Activated naive CD8-positive, alpha-beta T cell treated with anti-CD3 and anti-CD28 coated beads for 36 hours (primary cell): ENCODE results near the gene ACACA. TPM values are rescaled to one million over a fixed set of nuclear protein-coding genes. Genes with fewer than 3 reads are reported as not detected.
"Not testable (repeated sequence)": the region's sequence is repeated elsewhere in the genome, so short reads cannot be mapped to it uniquely, and the experiment has no call there.

Experiments used
- DNase-seq: peaks from one replicate; pipeline ENCODE4 v3.0.0; 2021
- H3K27ac Mint-ChIP-seq: one replicate; pipeline ENCODE4 v1.8.0; 2022; ENCODE audit warnings: mild to moderate bottlenecking, moderate library complexity, mixed read lengths
- H3K27me3 Mint-ChIP-seq: one replicate; pipeline ENCODE4 v1.8.0; 2022; ENCODE audit warnings: mild to moderate bottlenecking, mixed read lengths
- H3K36me3 Mint-ChIP-seq: one replicate; pipeline ENCODE4 v1.8.0; 2021; ENCODE audit warnings: mild to moderate bottlenecking, mixed read lengths
- H3K4me1 Mint-ChIP-seq: one replicate; pipeline ENCODE4 v1.8.0; 2021; ENCODE audit warnings: mixed read lengths
- H3K4me3 Mint-ChIP-seq: one replicate; pipeline ENCODE4 v1.8.0; 2022; ENCODE audit warnings: mild to moderate bottlenecking, moderate library complexity, mixed read lengths
- H3K9me3 Mint-ChIP-seq: one replicate; pipeline ENCODE4 v1.8.0; 2022; ENCODE audit warnings: mixed read lengths
- total RNA-seq, 2 experiments: library from RNA; stranded (reverse); gene quantifications; one replicate each; pipeline ENCODE4 v1.2.3, GENCODE V29; 2021

Gene ACACA
- total RNA-seq = 10 to 100 TPM; 68.3 to 76.3 TPM

GRCh38 chr17:37406635-37407461, at the start of gene ACACA, which contains the start of gene TADA2A:
Gene ACACA, minus strand, starts transcription at chr17:37406836. Its CDS starts 537 bp downstream, at chr17:37406299.
Gene TADA2A, plus strand, starts transcription at chr17:37406886. Its CDS starts 4,480 bp downstream, at chr17:37411366.
- peaks cover 36% of the 10 kb centered on the region for H3K4me1 Mint-ChIP-seq
- peak within 1 kb of the TSS; percentile 96 for H3K4me3 Mint-ChIP-seq
- peak; percentile 88 for DNase-seq
- H3K9me3 Mint-ChIP-seq = no peaks in the 10 kb centered on the region
- H3K36me3 Mint-ChIP-seq = peaks cover 46% of the 10 kb centered on the region
- peak within 1 kb of the TSS; percentile 97 for H3K27ac Mint-ChIP-seq
- no peaks in the 10 kb centered on the region for H3K27me3 Mint-ChIP-seq

- no peak overlapping the region for H3K27ac Mint-ChIP-seq
- H3K9me3 Mint-ChIP-seq = no peaks in the 10 kb centered on the region
- H3K4me1 Mint-ChIP-seq = peaks cover 2% of the 10 kb centered on the region
- peaks cover 18% of the 10 kb centered on the region for H3K36me3 Mint-ChIP-seq
- no peak overlapping the region for H3K4me3 Mint-ChIP-seq
- no peaks in the 10 kb centered on the region for H3K27me3 Mint-ChIP-seq
- no peak for DNase-seq
Observed at GRCh38 chr17:37450112-37450511, 43.5 kb upstream of the ACACA start.

- no peak overlapping the region for H3K27ac Mint-ChIP-seq
- no peaks in the 10 kb centered on the region for H3K27me3 Mint-ChIP-seq
- H3K36me3 Mint-ChIP-seq = peaks cover 20% of the 10 kb centered on the region
- H3K4me1 Mint-ChIP-seq = peaks cover 2% of the 10 kb centered on the region
- H3K4me3 Mint-ChIP-seq = no peak overlapping the region
- no peaks in the 10 kb centered on the region for H3K9me3 Mint-ChIP-seq
- no peak for DNase-seq
Observed at GRCh38 chr17:37447641-37448040, 41.0 kb upstream of the ACACA start.

GRCh38 chr17:37446027-37446426, 39.4 kb upstream of the ACACA start:
- Mint-ChIP-seq H3K36me3 (peaks cover 19% of the 10 kb centered on the region), H3K4me3 (no peak overlapping the region), H3K27me3 (no peaks in the 10 kb centered on the region)

GRCh38 chr17:37441369-37442014, 34.9 kb upstream of the ACACA start:
- not testable (repeated sequence) for H3K4me3 Mint-ChIP-seq, H3K27ac Mint-ChIP-seq, H3K4me1 Mint-ChIP-seq, H3K9me3 Mint-ChIP-seq, DNase-seq, H3K27me3 Mint-ChIP-seq
- peaks cover 23% of the 10 kb centered on the region for H3K36me3 Mint-ChIP-seq

More at GRCh38 chr17:37446027-37446426, 39.4 kb upstream of the ACACA start:
- H3K9me3 Mint-ChIP-seq = no peaks in the 10 kb centered on the region
- DNase-seq = no peak
- H3K4me1 Mint-ChIP-seq = peaks cover 2% of the 10 kb centered on the region
- H3K27ac Mint-ChIP-seq = no peak overlapping the region

GRCh38 chr17:37440424-37440823, 33.8 kb upstream of the ACACA start:
- H3K9me3 Mint-ChIP-seq = no peaks in the 10 kb centered on the region
- H3K27ac Mint-ChIP-seq = no peak overlapping the region
- no peak overlapping the region for H3K4me3 Mint-ChIP-seq
- peaks cover 20% of the 10 kb centered on the region for H3K36me3 Mint-ChIP-seq
- H3K27me3 Mint-ChIP-seq = no peaks in the 10 kb centered on the region
- DNase-seq = no peak
- H3K4me1 Mint-ChIP-seq = peaks cover 3% of the 10 kb centered on the region

- H3K36me3 Mint-ChIP-seq = peaks cover 26% of the 10 kb centered on the region
- no peak overlapping the region for H3K27ac Mint-ChIP-seq
- no peaks in the 10 kb centered on the region for H3K9me3 Mint-ChIP-seq
- H3K4me1 Mint-ChIP-seq = peaks cover 4% of the 10 kb centered on the region
- H3K27me3 Mint-ChIP-seq = no peaks in the 10 kb centered on the region
- DNase-seq = no peak
- no peak overlapping the region for H3K4me3 Mint-ChIP-seq
Observed at GRCh38 chr17:37438141-37438540, 31.5 kb upstream of the ACACA start.

- no peak overlapping the region for H3K4me3 Mint-ChIP-seq
- no peak overlapping the region for H3K27ac Mint-ChIP-seq
- no peak for DNase-seq
- H3K27me3 Mint-ChIP-seq = no peaks in the 10 kb centered on the region
- H3K4me1 Mint-ChIP-seq = peaks cover 27% of the 10 kb centered on the region
- peaks cover 34% of the 10 kb centered on the region for H3K36me3 Mint-ChIP-seq
- H3K9me3 Mint-ChIP-seq = no peaks in the 10 kb centered on the region
Observed at GRCh38 chr17:37432671-37433070, 26.0 kb upstream of the ACACA start.

GRCh38 chr17:37430051-37430627, 23.5 kb upstream of the ACACA start:
- H3K27ac Mint-ChIP-seq = peak overlapping the region; percentile 95
- peaks cover 27% of the 10 kb centered on the region for H3K4me1 Mint-ChIP-seq
- peaks cover 42% of the 10 kb centered on the region for H3K36me3 Mint-ChIP-seq
- H3K4me3 Mint-ChIP-seq = peak overlapping the region; percentile 54
- no peak for DNase-seq
- H3K9me3 Mint-ChIP-seq = no peaks in the 10 kb centered on the region
- H3K27me3 Mint-ChIP-seq = no peaks in the 10 kb centered on the region

- H3K36me3 Mint-ChIP-seq = peaks cover 44% of the 10 kb centered on the region
- H3K27ac Mint-ChIP-seq = peak overlapping the region; percentile 95
- no peaks in the 10 kb centered on the region for H3K9me3 Mint-ChIP-seq
- peak overlapping the region; percentile 54 for H3K4me3 Mint-ChIP-seq
- no peaks in the 10 kb centered on the region for H3K27me3 Mint-ChIP-seq
- DNase-seq = no peak
- peaks cover 27% of the 10 kb centered on the region for H3K4me1 Mint-ChIP-seq
Observed at GRCh38 chr17:37429453-37429852, 22.8 kb upstream of the ACACA start.

GRCh38 chr17:37429039-37429438, 22.4 kb upstream of the ACACA start:
- Mint-ChIP-seq H3K27me3 (no peaks in the 10 kb centered on the region), H3K4me1 (peaks cover 27% of the 10 kb centered on the region), H3K4me3 (no peak overlapping the region), H3K9me3 (no peaks in the 10 kb centered on the region), H3K27ac (peak overlapping the region; percentile 95), H3K36me3 (peaks cover 41% of the 10 kb centered on the region)
- DNase-seq = no peak

- H3K27ac Mint-ChIP-seq = no peak overlapping the region
- H3K4me3 Mint-ChIP-seq = no peak overlapping the region
- DNase-seq = no peak
- no peaks in the 10 kb centered on the region for H3K9me3 Mint-ChIP-seq
- peaks cover 27% of the 10 kb centered on the region for H3K36me3 Mint-ChIP-seq
- H3K4me1 Mint-ChIP-seq = peaks cover 12% of the 10 kb centered on the region
- H3K27me3 Mint-ChIP-seq = no peaks in the 10 kb centered on the region
Observed at GRCh38 chr17:37425268-37425667, 18.6 kb upstream of the ACACA start.

- Mint-ChIP-seq H3K4me3 (no peak overlapping the region), H3K27me3 (no peaks in the 10 kb centered on the region), H3K4me1 (no peaks in the 10 kb centered on the region), H3K36me3 (peaks cover 21% of the 10 kb centered on the region), H3K27ac (peak overlapping the region; percentile 20), H3K9me3 (no peaks in the 10 kb centered on the region)
- no peak for DNase-seq
Observed at GRCh38 chr17:37422971-37423625, 16.5 kb upstream of the ACACA start.

GRCh38 chr17:37417852-37418251, 11.2 kb upstream of the ACACA start:
- peaks cover 5% of the 10 kb centered on the region for H3K4me1 Mint-ChIP-seq
- no peaks in the 10 kb centered on the region for H3K9me3 Mint-ChIP-seq
- peaks cover 33% of the 10 kb centered on the region for H3K36me3 Mint-ChIP-seq
- DNase-seq = no peak
- H3K4me3 Mint-ChIP-seq = no peak overlapping the region
- H3K27me3 Mint-ChIP-seq = no peaks in the 10 kb centered on the region
- H3K27ac Mint-ChIP-seq = no peak overlapping the region
